ENCODE results near the gene EPHB1.

DNA sequence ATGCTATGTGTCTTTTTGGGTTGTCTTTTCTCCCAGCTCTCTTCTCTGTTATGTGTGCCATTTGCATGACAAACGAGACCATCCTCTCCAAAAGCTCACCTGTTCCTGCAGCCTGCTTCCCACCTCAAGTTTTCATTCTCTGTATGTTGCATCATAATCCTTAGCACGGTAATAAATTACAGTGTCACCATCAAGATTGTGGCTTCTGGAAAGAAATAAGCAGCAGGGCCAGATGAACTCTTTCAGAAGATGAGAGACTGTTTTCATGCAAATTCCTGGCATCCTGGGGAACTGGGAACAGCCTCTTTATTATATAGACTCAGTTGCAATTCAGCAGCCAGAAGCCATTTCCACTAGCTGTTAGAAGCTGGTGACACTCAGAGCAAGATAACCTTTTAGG, 436.7 kb downstream of the EPHB1 start:
- TF ChIP-seq, protein P1, sequence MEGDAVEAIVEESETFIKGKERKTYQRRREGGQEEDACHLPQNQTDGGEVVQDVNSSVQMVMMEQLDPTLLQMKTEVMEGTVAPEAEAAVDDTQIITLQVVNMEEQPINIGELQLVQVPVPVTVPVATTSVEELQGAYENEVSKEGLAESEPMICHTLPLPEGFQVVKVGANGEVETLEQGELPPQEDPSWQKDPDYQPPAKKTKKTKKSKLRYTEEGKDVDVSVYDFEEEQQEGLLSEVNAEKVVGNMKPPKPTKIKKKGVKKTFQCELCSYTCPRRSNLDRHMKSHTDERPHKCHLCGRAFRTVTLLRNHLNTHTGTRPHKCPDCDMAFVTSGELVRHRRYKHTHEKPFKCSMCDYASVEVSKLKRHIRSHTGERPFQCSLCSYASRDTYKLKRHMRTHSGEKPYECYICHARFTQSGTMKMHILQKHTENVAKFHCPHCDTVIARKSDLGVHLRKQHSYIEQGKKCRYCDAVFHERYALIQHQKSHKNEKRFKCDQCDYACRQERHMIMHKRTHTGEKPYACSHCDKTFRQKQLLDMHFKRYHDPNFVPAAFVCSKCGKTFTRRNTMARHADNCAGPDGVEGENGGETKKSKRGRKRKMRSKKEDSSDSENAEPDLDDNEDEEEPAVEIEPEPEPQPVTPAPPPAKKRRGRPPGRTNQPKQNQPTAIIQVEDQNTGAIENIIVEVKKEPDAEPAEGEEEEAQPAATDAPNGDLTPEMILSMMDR (IDR thresholded peaks at IDR 0.05): no peak
- no peak for TF ChIP-seq POLR2A (IDR thresholded peaks at IDR 0.05)

Data from thyroid gland (tissue), 4 donors.